GM10248 (cell line): ENCODE data around the gene AGAP5.

ENCODE experiments used
- CTCF ChIA-PET: fragments of 300-600 bp; sonication (Branson Sonifier 250); formaldehyde crosslinking; extraction: SDS; loops from one replicate; lab custom pipeline; 2021; ENCODE audit warnings: antibody characterized with exemption; lab: Yijun Ruan, JAX
- POLR2A ChIA-PET: fragments of 350-650 bp; sonication (Branson Sonifier 250); formaldehyde crosslinking; extraction: SDS; loops from one replicate; lab custom pipeline; 2020; ENCODE audit warnings: antibody characterized with exemption; lab: Yijun Ruan, JAX
- DNase-seq: peaks from one replicate; pipeline ENCODE4 v3.0.0; 2012; ENCODE audit errors: extremely low spot score
- TF ChIP-seq, protein P1 (sequence below): IDR thresholded peaks from 2 replicates; pipeline ENCODE4 v1.5.1; 2012; ENCODE audit warnings: mild to moderate bottlenecking, low read depth; ENCODE audit errors: extremely low read depth, missing control alignments, control extremely low read depth

AGAP5 gene

DNA sequence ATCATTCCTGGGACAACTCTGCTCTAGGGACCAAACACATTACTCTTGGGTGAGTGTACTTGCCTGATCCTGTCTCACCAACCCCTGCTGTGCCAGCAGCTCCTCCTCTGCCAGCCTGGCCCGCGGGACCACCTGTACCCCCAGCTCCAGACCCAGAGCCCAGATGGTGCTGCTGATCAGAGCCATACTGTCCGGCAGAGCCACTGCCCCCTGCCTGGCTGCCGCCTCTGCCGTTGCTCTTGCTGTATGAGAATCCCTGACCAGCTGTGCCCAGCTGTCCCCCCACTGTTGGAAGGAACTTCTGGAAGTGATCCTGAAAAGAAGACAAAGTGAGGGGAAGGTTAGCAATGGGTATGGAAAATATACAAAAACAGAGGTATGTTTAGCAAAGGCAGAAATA, 63.5 kb downstream of the AGAP5 start:
- TF ChIP-seq, protein P1, sequence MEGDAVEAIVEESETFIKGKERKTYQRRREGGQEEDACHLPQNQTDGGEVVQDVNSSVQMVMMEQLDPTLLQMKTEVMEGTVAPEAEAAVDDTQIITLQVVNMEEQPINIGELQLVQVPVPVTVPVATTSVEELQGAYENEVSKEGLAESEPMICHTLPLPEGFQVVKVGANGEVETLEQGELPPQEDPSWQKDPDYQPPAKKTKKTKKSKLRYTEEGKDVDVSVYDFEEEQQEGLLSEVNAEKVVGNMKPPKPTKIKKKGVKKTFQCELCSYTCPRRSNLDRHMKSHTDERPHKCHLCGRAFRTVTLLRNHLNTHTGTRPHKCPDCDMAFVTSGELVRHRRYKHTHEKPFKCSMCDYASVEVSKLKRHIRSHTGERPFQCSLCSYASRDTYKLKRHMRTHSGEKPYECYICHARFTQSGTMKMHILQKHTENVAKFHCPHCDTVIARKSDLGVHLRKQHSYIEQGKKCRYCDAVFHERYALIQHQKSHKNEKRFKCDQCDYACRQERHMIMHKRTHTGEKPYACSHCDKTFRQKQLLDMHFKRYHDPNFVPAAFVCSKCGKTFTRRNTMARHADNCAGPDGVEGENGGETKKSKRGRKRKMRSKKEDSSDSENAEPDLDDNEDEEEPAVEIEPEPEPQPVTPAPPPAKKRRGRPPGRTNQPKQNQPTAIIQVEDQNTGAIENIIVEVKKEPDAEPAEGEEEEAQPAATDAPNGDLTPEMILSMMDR: no peak
- POLR2A ChIA-PET: no interaction called here
- CTCF ChIA-PET: interaction anchor here (1.0 to 3.7 kb wide), 3 partner anchors 10 to 105 kb away, joined by 3 to 13 read pairs (median 3); no protein-coding TSS in a partner anchor
- DNase-seq: no peak

DNA sequence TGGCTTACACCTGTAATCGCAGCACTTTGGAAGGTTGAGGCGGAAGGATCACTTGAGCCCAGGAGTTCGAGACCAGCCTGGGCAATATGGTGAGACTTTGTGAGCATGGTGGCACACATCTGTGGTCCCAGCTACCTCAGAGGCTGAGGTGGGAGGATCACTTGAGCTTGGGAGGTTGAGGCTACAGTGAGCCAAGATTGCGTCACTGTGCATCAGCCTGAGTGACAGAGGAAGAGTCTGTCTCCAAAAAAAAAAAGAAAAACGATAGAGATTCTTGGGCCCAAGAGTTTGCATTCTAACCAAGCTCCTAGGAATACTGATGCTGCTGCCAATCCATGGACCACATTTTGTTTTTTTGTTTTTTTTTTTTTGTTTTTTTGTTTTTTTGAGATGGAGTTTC, 68.7 kb downstream of the AGAP5 start:
- ChIA-PET POLR2A (no interaction called here), CTCF (interaction anchor here (0.8 to 5.1 kb wide), 4 partner anchors 11 to 75 kb away, joined by 3 to 39 read pairs (median 4); no protein-coding TSS in a partner anchor)
- DNase-seq: no peak
- TF ChIP-seq, protein P1: no peak

DNA sequence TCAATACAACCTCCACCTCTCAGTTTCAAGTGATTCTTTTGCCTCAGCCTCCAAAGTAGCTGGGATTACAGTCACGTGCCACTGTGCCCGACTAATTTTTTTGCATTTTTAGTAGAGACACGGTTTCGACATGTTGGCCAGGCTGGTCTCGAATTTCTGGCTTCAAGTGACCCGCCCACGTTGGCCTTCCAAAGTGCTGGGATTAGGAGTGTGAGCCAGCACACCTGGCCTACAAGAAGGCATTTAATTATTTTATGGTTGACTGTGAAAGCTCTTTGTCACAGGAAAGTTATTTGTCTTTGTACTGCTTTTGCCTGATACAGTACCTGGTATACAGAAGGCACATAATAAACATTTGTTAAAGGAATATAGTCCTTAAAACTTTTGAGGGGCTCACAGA, 69.5 kb downstream of the AGAP5 start:
- ChIA-PET POLR2A (interaction anchor here (0.7 kb wide), 1 partner anchor 137 kb away, joined by 3 read pairs; no protein-coding TSS in a partner anchor), CTCF (interaction anchor here (1.0 to 5.1 kb wide), 4 partner anchors 16 to 109 kb away, joined by 4 to 39 read pairs (median 4); no protein-coding TSS in a partner anchor)
- TF ChIP-seq, protein P1: no peak
- no peak for DNase-seq

DNA sequence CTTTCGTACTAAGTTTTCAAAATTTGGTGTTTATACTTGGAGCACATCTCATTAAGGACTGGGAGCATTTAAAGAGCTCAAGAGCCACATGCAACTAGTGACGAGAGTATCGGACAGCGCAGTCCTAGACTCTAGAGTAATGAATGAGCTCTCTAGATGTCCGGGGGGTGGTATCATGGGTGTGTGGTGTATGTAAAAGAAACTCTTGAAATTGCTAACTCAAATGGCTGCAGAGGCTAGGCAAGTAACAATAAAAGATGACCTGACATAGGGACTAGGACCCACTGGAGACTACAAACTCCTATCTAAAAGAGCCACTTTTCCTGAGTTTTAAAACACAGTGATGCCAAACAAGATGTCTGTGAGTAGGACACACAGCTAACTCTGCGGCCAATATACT, 70.6 kb downstream of the AGAP5 start:
- POLR2A ChIA-PET: interaction anchor here (0.7 kb wide), 1 partner anchor 115 kb away, joined by 3 read pairs; no protein-coding TSS in a partner anchor

DNA sequence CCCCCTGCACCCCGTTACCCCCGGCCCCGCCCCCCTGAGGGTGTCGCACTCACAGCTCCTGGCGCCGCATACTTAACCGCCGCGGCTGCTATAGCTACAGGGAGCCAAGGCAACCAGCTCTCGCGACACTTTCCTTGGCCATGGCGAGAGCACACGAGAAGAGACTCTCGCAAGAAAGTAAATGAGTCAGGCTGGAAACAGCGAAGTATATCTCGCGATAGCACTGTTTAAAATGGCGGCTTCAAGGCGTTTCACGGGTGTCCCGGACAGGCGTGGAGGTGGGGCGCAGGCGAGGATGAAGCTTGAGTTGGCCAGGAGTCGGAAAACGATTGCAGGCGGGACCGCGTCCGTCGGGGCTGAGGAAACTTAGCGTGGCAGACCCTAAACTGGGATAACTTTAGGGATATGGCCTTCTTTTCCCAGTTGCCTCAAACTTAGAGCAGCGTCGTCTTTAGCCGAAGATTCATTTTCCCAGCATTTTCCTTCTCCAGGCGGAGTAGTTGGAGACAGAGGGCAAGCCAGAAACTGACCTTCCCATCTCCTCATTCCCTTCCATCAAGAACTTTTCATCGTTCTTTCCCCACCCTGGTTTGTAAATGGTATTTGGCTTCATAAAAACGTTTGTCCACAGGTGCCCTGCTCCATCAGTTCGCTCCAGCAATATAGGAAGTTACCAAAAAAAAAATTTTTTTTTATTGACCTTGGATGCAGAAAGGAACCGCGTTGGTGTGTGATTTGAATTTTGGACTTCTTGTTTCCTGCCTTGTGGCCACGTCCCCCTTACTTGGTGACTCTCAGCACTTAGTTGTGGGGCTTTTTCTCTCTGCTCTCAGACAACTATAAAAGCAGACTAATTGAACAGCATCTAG, 71.8 kb downstream of the AGAP5 start:
- TF ChIP-seq, protein P1: no peak
- CTCF ChIA-PET: interaction anchor here (1.2 to 1.4 kb wide), 3 partner anchors 18 to 97 kb away, joined by 3 to 9 read pairs (median 9); no protein-coding TSS in a partner anchor
- DNase-seq: peak; percentile 98
- POLR2A ChIA-PET: interaction anchor here (1.0 kb wide), 1 partner anchor 19 kb away, joined by 7 read pairs; no protein-coding TSS in a partner anchor

More for the DNA sequence above, 70.6 kb downstream of the AGAP5 start:
- no peak for DNase-seq
- TF ChIP-seq, protein P1: no peak
- CTCF ChIA-PET: interaction anchor here (1.0 to 1.4 kb wide), 3 partner anchors 17 to 115 kb away, joined by 3 to 9 read pairs (median 4); no protein-coding TSS in a partner anchor
